ENCODE measurements around the gene ST3GAL6.

GRCh38 chr3:98807011-98807410 lies 43.9 kb downstream of the ST3GAL6 start:
- TF ChIP-seq CTCF (IDR thresholded peaks at IDR 0.05 in 2 of 3, conservative IDR thresholded peaks at IDR 0.05 in 1 of 3; ENCODE audit: control insufficient read depth in 2 of 3, extremely low read depth in 1 of 3, insufficient read depth in 1 of 3, low read depth in 3 of 3, low read length in 3 of 3) (no peak), NR2C1 (IDR thresholded peaks at IDR 0.05) (no peak), HDAC2 (IDR thresholded peaks at IDR 0.05) (no peak), HCFC1 (IDR thresholded peaks at IDR 0.05; ENCODE audit: low read length) (no peak), ZBTB11 (CRISPR knock-in tag; IDR thresholded peaks at IDR 0.05) (no peak), MYC (IDR thresholded peaks at IDR 0.05; ENCODE audit: insufficient read depth, insufficient read length, insufficient replicate concordance, low read length, severe bottlenecking) (no peak), EGR1 (IDR thresholded peaks at IDR 0.05; ENCODE audit: borderline replicate concordance in 1 of 2, low read depth in 2 of 2, low read length in 2 of 2) (no peak)
